ENCODE results near the gene ARHGEF38.

The ARHGEF38 gene

DNA sequence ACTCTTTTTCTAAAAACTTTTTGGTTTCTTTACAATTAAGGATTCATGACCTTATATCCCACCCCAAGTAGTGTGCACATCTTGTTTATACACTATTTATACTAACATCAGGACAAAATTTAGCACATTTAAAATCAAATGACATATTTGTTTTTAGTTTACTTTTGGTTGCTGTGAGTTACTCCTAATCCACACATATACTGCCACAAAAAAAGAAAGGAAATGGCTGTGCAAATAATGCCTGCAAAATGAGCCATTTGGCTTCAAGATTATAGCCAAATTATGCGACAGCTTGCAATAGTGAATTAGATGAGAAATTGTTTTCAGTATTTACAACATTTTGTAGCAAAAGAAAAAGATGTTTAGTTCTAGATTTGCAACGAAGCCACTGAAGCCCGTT lies 10.4 kb upstream of the ARHGEF38 start:
- H3K9me3 ChIP-seq (ENCODE audit: control insufficient read depth, insufficient read depth, low read length): no peaks in the 10 kb centered on the region
- H3K27ac ChIP-seq (ENCODE audit: low read depth, low read length): no peak overlapping the region
- no peaks in the 10 kb centered on the region for H3K4me1 ChIP-seq (ENCODE audit: control insufficient read depth, insufficient read depth, low read length)
- no peak overlapping the region for H3K4me3 ChIP-seq (ENCODE audit: low read depth, low read length)
- no peaks in the 10 kb centered on the region; the same call in 1 of the 2 replicates for H3K27me3 ChIP-seq (ENCODE audit: control insufficient read depth, insufficient read depth, low read length)
- H3K36me3 ChIP-seq (ENCODE audit: control insufficient read depth, insufficient read depth, low read length): no peaks in the 10 kb centered on the region
- no peak overlapping the region for H3K9ac ChIP-seq (ENCODE audit: low read depth, low read length)

GRCh38 chr4:105543346-105543745 lies 9.1 kb upstream of the ARHGEF38 start:
- Histone ChIP-seq H3K4me1 (ENCODE audit: control insufficient read depth, insufficient read depth, low read length) (no peaks in the 10 kb centered on the region), H3K27me3 (ENCODE audit: control insufficient read depth, insufficient read depth, low read length) (peaks cover 8% of the 10 kb centered on the region), H3K27ac (ENCODE audit: low read depth, low read length) (no peak overlapping the region), H3K9me3 (ENCODE audit: control insufficient read depth, insufficient read depth, low read length) (no peaks in the 10 kb centered on the region), H3K9ac (ENCODE audit: low read depth, low read length) (no peak overlapping the region), H3K36me3 (ENCODE audit: control insufficient read depth, insufficient read depth, low read length) (no peaks in the 10 kb centered on the region), H3K4me3 (ENCODE audit: low read depth, low read length) (no peak overlapping the region)

DNA sequence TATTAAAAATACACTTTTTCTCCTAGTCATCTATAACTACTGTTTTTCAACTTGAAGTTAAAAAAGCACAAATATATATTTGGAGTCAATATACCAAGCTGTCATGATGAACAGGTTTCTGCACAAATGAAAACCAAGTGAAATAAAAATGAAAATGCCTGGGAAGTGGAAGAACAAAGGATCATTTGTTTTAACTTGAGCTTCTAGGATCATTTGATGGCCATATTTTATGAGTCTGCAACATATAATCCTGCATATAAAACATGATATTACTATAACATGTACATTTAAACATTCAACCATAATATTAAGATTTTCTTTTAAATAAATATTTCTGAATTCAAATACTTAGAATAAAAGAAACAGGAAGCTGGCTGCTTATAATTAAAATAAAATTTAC lies 8.5 kb upstream of the ARHGEF38 start:
- no peak overlapping the region for H3K27ac ChIP-seq (ENCODE audit: low read depth, low read length)
- H3K4me3 ChIP-seq (ENCODE audit: low read depth, low read length): no peak overlapping the region
- H3K9ac ChIP-seq (ENCODE audit: low read depth, low read length): no peak overlapping the region

GRCh38 chr4:105544520-105545286 lies 7.7 kb upstream of the ARHGEF38 start:
- Histone ChIP-seq H3K36me3 (ENCODE audit: control insufficient read depth, insufficient read depth, low read length) (no peaks in the 10 kb centered on the region), H3K9me3 (ENCODE audit: control insufficient read depth, insufficient read depth, low read length) (no peaks in the 10 kb centered on the region), H3K27ac (ENCODE audit: low read depth, low read length) (no peak overlapping the region), H3K4me1 (ENCODE audit: control insufficient read depth, insufficient read depth, low read length) (no peaks in the 10 kb centered on the region), H3K27me3 (ENCODE audit: control insufficient read depth, insufficient read depth, low read length) (peaks cover 16% of the 10 kb centered on the region), H3K9ac (ENCODE audit: low read depth, low read length) (no peak overlapping the region), H3K4me3 (ENCODE audit: low read depth, low read length) (no peak overlapping the region)

More for the DNA sequence above, 8.5 kb upstream of the ARHGEF38 start:
- Histone ChIP-seq H3K4me1 (ENCODE audit: control insufficient read depth, insufficient read depth, low read length) (no peaks in the 10 kb centered on the region), H3K36me3 (ENCODE audit: control insufficient read depth, insufficient read depth, low read length) (no peaks in the 10 kb centered on the region), H3K27me3 (ENCODE audit: control insufficient read depth, insufficient read depth, low read length) (peaks cover 8% of the 10 kb centered on the region), H3K9me3 (ENCODE audit: control insufficient read depth, insufficient read depth, low read length) (no peaks in the 10 kb centered on the region)

DNA sequence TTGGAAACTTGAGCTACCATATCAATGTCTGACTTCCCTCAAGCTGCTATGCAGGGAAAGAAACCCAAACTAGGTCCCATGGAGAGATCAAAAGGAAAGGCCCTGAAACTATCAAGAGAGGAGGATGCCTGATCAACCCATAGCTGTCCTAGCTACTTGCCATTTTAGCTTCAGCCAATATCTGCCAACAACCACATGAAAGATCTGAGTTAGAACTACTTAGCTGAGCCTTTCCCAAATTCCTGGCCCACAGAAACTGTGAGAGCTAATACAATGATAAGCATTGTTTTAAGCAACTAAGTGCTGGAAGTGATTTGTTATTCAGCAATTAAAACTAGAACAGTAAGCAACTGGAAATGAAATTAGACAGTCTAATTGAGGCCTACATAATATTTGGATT lies 6.3 kb upstream of the ARHGEF38 start:
- Histone ChIP-seq H3K27ac (ENCODE audit: low read depth, low read length) (no peak overlapping the region), H3K36me3 (ENCODE audit: control insufficient read depth, insufficient read depth, low read length) (no peaks in the 10 kb centered on the region), H3K27me3 (ENCODE audit: control insufficient read depth, insufficient read depth, low read length) (peaks cover 30% of the 10 kb centered on the region), H3K9me3 (ENCODE audit: control insufficient read depth, insufficient read depth, low read length) (no peaks in the 10 kb centered on the region), H3K9ac (ENCODE audit: low read depth, low read length) (no peak overlapping the region), H3K4me3 (ENCODE audit: low read depth, low read length) (no peak overlapping the region), H3K4me1 (ENCODE audit: control insufficient read depth, insufficient read depth, low read length) (no peaks in the 10 kb centered on the region)

DNA sequence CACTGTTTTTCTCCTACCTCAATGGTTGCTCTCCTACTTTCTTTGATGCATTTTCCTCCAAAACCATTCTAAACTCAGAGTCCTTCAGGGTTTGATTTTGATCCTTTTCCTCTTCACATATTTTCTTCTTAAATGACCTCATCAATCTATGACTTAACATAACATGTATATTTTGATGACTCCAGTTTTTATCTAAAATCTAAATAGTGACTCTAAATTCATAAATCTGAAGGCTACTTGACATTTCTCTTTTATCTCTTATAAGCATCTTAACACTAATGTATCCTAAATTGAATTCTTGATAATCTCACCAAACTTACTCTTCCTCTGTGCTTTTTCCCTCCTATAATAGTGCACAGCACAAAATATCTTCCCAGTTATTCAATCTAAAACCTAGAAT lies 4.7 kb upstream of the ARHGEF38 start:
- H3K9ac ChIP-seq (ENCODE audit: low read depth, low read length): no peak overlapping the region
- H3K9me3 ChIP-seq (ENCODE audit: control insufficient read depth, insufficient read depth, low read length): no peaks in the 10 kb centered on the region
- H3K36me3 ChIP-seq (ENCODE audit: control insufficient read depth, insufficient read depth, low read length): no peaks in the 10 kb centered on the region
- peaks cover 11% of the 10 kb centered on the region for H3K4me1 ChIP-seq (ENCODE audit: control insufficient read depth, insufficient read depth, low read length)
- H3K27ac ChIP-seq (ENCODE audit: low read depth, low read length): no peak overlapping the region
- H3K27me3 ChIP-seq (ENCODE audit: control insufficient read depth, insufficient read depth, low read length): peaks cover 47% of the 10 kb centered on the region
- H3K4me3 ChIP-seq (ENCODE audit: low read depth, low read length): no peak overlapping the region

DNA sequence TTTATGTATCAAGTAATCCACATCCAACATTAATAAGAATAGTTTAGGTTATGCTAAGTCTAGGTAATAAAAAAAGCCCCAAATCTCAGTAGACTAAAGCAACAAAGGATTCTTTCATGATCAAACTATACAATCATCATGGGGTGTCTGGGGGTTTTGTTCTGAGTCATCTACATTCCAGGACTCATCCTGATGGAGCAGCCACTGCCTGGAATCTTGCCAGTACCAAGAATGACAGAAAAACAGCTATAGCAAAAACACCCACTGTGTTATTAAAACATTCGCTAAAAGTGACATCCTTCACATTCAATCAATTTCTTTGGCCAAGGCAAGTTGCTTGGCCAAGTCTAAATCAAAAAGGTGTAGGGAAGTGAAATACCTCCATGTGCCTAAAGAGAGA lies 3.9 kb upstream of the ARHGEF38 start:
- Histone ChIP-seq H3K4me1 (ENCODE audit: control insufficient read depth, insufficient read depth, low read length) (peaks cover 13% of the 10 kb centered on the region), H3K4me3 (ENCODE audit: low read depth, low read length) (no peak overlapping the region), H3K36me3 (ENCODE audit: control insufficient read depth, insufficient read depth, low read length) (no peaks in the 10 kb centered on the region), H3K27me3 (ENCODE audit: control insufficient read depth, insufficient read depth, low read length) (peaks cover 54% of the 10 kb centered on the region), H3K9me3 (ENCODE audit: control insufficient read depth, insufficient read depth, low read length) (no peaks in the 10 kb centered on the region), H3K9ac (ENCODE audit: low read depth, low read length) (no peak overlapping the region), H3K27ac (ENCODE audit: low read depth, low read length) (no peak overlapping the region)

GRCh38 chr4:105550641-105551040 lies 1.8 kb upstream of the ARHGEF38 start:
- Histone ChIP-seq H3K36me3 (ENCODE audit: control insufficient read depth, insufficient read depth, low read length) (no peaks in the 10 kb centered on the region), H3K27me3 (ENCODE audit: control insufficient read depth, insufficient read depth, low read length) (peaks cover 73% of the 10 kb centered on the region), H3K9ac (ENCODE audit: low read depth, low read length) (no peak overlapping the region), H3K4me3 (ENCODE audit: low read depth, low read length) (no peak overlapping the region), H3K27ac (ENCODE audit: low read depth, low read length) (no peak overlapping the region), H3K4me1 (ENCODE audit: control insufficient read depth, insufficient read depth, low read length) (peaks cover 22% of the 10 kb centered on the region), H3K9me3 (ENCODE audit: control insufficient read depth, insufficient read depth, low read length) (no peaks in the 10 kb centered on the region)

DNA sequence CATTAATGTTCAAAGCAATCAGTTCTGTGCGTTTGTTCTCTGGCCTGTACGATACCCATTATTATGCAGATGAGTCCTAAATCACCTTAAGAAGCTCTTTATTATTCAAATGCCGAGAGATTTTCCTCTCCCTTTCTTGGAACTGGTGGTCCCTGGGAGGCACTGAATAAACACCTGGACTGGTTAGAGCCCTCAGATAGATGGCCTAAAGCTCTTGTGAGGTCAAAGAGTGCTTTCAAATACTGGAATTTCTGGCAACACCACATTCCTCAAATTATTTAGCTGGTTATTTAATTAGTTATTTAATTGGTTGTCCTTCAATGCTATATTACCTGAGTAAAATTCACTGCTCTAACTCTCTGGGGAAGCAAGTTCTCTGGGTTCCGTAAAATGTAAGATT lies 3.0 kb downstream of the ARHGEF38 start:
- H3K27me3 ChIP-seq (ENCODE audit: control insufficient read depth, insufficient read depth, low read length): peaks cover 97% of the 10 kb centered on the region
- peak overlapping the region; percentile 63 for H3K27ac ChIP-seq (ENCODE audit: low read depth, low read length)
- H3K36me3 ChIP-seq (ENCODE audit: control insufficient read depth, insufficient read depth, low read length): no peaks in the 10 kb centered on the region
- no peaks in the 10 kb centered on the region for H3K9me3 ChIP-seq (ENCODE audit: control insufficient read depth, insufficient read depth, low read length)
- H3K9ac ChIP-seq (ENCODE audit: low read depth, low read length): no peak overlapping the region
- 0 out of 2 replicates have a peak overlapping the region, but pooled peaks have one; percentile 30 for H3K4me3 ChIP-seq (ENCODE audit: low read depth, low read length)
- H3K4me1 ChIP-seq (ENCODE audit: control insufficient read depth, insufficient read depth, low read length): peaks cover 47% of the 10 kb centered on the region

DNA sequence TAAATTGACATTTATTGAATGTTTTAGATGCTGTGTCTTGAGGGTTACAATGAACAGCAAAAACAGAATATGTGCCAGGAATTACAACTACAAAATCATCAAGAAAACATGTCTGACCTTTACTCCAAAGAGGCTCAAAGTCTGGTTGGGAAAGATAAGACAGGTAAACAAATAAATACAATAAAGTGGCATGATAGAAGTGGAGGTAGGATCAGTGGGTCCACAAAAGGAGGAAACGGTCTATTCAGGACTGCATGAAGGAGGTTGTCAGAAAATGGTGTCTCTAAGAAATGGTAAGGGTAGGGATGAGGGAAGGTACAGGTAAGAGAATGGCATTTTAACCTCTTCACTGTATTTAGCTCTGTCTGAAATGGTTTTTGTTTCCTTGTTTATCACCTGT lies 3.8 kb downstream of the ARHGEF38 start:
- H3K27me3 ChIP-seq (ENCODE audit: control insufficient read depth, insufficient read depth, low read length): peaks cover 94% of the 10 kb centered on the region

GRCh38 chr4:105558277-105558676 lies 5.9 kb downstream of the ARHGEF38 start:
- H3K4me3 ChIP-seq (ENCODE audit: low read depth, low read length): no peak overlapping the region
- H3K36me3 ChIP-seq (ENCODE audit: control insufficient read depth, insufficient read depth, low read length): no peaks in the 10 kb centered on the region
- H3K27ac ChIP-seq (ENCODE audit: low read depth, low read length): no peak overlapping the region

More for the DNA sequence above, 3.8 kb downstream of the ARHGEF38 start:
- Histone ChIP-seq H3K36me3 (ENCODE audit: control insufficient read depth, insufficient read depth, low read length) (no peaks in the 10 kb centered on the region), H3K27ac (ENCODE audit: low read depth, low read length) (no peak overlapping the region), H3K9ac (ENCODE audit: low read depth, low read length) (no peak overlapping the region), H3K9me3 (ENCODE audit: control insufficient read depth, insufficient read depth, low read length) (no peaks in the 10 kb centered on the region), H3K4me1 (ENCODE audit: control insufficient read depth, insufficient read depth, low read length) (peaks cover 47% of the 10 kb centered on the region), H3K4me3 (ENCODE audit: low read depth, low read length) (no peak overlapping the region)

More at GRCh38 chr4:105558277-105558676, 5.9 kb downstream of the ARHGEF38 start:
- peaks cover 91% of the 10 kb centered on the region for H3K27me3 ChIP-seq (ENCODE audit: control insufficient read depth, insufficient read depth, low read length)
- no peaks in the 10 kb centered on the region for H3K9me3 ChIP-seq (ENCODE audit: control insufficient read depth, insufficient read depth, low read length)
- no peak overlapping the region for H3K9ac ChIP-seq (ENCODE audit: low read depth, low read length)
- H3K4me1 ChIP-seq (ENCODE audit: control insufficient read depth, insufficient read depth, low read length): peaks cover 34% of the 10 kb centered on the region
